Medulla oblongata (tissue), 1 donor: ENCODE measurements around the gene FAM53B.

ENCODE experiments used
- DNase-seq: peaks from one replicate; pipeline ENCODE4 v3.0.0-alpha.2; 2015; ENCODE audit errors: extremely low spot score

Gene FAM53B

GRCh38 chr10:124709861-124710260 is 34.3 kb downstream of the FAM53B start:
- no peak for DNase-seq

- no peak for DNase-seq
Observed at GRCh38 chr10:124708922-124709520, 35.2 kb downstream of the FAM53B start.

GRCh38 chr10:124708246-124708779 is 35.9 kb downstream of the FAM53B start:
- no peak for DNase-seq

DNA sequence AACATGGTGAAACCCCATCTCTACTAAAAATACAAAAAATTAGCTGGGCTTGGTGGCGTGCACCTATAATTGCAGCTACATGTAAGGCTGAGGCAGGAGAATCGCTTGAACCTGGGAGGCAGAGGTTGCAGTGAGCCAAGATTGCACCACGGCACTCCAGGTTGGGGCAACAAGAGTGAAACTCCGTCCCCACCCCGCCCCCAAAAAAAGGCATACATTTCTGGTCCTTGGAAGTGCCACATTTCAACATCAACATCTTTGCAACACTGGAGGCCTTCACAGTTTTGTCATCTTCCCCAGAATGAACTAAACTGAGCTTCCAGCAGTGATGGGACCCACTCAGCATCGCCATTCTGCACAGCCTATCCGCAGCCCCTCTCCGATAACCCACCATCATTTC is 36.6 kb downstream of the FAM53B start:
- no peak for DNase-seq

DNA sequence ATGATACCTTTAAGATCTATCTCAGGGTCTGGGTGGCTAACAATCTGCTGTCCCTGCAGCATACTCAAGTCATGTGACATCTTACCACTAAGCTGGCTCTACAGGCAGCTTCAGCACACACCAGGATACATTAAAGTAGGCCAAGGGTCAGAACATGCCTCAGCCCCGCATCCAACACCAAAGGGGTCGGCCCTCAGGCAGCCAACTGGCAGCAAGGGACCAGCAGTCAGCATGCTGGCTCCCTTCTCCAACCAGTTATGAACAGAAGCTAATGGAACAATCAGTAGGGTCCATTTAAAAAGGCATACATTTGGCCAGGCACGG is 37.1 kb downstream of the FAM53B start:
- DNase-seq: no peak

- no peak for DNase-seq
Observed at GRCh38 chr10:124706462-124707143, 37.6 kb downstream of the FAM53B start.

DNA sequence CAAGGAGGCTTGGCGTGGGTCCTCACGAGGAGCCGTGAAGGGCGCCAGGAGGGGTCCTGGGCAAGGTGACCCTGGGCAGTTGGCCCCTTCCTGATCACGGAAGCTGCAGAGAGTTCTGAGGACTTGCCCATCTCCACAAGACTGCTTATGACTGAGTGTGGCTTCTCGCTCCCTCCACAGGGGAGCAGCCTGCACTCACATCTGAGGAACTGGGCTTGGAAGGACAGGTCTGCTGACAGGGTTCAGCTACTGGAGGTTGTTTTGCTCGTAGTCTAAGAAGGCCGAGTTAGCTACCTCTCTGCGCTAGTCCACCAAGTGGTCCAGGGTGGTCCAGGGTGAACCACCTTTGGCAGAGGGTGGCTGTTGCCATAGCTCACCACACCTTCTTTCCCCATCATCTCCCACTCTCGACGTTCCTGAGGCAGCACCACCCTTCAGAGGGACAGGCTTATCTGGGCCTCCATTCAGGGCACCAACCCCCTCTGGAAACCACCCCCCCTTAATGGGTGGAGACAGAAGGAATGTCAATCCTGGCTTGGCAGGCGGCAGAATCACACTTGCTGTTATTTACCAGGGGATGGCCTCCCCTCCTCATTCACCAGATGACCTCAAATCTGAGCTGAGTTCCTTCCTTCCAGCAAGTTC is 38.2 kb downstream of the FAM53B start:
- DNase-seq: no peak

- no peak for DNase-seq
Observed at GRCh38 chr10:124705381-124705740, 38.8 kb downstream of the FAM53B start.

DNA sequence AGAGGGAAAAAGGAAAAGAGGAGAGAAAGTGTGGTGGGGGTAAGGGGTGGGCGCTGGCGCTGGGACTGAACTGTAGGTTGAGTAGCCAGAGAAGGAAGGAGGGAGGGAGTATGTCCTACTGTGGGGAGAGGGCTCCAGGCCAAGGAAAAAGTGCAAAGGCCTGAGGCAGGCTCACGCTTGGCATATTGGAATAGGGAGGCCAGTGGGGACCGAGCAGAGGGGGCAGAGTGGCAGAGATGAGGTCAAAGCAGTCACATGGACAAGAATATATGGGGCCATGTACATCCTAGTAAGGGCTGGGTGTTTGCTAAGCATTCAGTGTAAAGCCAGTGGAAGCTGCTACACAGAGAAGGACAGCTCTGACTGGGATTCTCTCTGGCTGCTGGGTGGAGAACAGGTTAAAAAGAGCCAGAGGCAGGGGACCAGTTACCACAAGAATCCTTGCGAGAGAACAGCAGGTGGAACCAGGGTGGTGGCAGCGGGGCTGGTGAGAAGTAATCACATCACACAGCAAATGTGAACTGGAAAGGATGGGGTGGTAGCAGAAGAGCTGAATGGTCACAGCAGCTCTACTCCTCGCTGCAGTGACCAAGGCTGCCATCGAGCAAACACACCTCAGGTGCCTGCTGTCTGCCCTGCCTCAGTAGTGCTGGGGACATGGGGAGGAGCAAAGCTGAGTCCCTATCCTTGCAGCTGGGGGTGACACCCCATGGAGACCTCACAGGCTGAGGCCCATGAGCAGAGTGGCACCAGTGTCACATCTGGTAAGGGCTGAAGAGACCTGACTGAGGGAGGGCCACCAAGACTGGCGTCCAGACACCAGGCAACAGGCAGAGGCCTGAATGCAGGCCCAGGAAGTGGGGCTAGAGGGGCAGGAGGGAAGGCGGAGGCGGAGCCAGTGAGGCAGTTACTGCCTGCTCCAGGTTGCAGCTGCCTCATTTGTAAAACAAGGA is 39.5 kb downstream of the FAM53B start:
- DNase-seq: no peak

- peak; percentile 89 for DNase-seq
Observed at GRCh38 chr10:124703778-124704427, 40.3 kb downstream of the FAM53B start.

- DNase-seq: no peak
Observed at GRCh38 chr10:124703372-124703771, 40.8 kb downstream of the FAM53B start.

DNA sequence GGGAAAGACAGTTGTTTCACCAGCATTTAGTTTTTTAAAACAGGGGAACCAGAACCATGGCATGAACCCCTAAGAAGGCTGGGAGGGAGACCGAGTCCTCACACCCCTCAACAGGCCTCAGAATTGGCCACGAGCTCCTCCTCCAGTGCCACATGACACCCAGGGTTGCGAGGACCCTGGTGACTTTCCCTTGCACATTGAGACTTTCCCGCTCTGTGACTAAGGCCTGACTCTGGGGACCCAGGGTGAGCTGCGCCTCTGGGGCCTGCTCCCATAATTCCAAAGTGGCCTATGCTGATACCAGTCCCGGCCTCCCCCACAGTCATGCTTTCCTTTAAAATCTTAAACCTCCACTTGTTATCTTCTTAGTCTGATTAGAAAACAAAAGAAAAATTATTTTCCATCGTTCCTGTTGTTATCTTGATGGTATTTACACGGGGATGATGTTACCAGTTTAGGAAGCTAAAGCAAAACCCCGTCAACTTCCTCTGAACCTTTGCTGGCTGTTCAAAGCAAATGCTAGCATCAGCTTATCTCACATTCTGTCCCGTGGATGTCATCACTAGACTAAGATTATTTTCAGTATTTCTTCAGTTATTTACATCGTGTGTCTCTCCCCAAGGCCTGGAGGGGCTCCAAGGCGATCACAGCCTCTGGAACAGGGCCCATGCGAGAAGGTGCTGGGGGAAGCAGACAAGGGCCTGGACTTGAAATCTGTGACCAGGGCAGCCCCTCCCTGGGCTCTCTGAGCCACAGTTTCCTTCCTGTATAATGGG is 42.1 kb downstream of the FAM53B start:
- peak; percentile 77 for DNase-seq

- DNase-seq: peak; percentile 95
Observed at GRCh38 chr10:124701435-124701834, 42.7 kb downstream of the FAM53B start.

DNA sequence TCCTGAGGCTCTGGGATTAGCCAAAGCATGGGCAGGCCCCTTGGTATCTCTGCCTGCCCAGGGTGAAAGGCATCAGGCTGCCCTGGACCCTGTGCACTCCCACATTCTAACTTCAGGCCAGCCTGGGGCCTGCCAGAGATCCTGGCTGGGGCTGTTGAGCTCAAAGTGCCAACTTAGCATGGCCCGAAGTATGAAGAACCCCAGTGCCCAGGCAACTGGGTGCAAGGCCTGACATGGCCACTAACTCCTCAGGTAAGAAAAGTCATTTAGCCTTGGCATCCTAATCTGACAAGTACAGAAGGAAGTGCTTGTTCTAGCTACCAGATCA is 43.2 kb downstream of the FAM53B start:
- no peak for DNase-seq

- no peak for DNase-seq
Observed at GRCh38 chr10:124700293-124701037, 43.7 kb downstream of the FAM53B start.

- DNase-seq: no peak
Observed at GRCh38 chr10:124699471-124700292, 44.5 kb downstream of the FAM53B start.

DNA sequence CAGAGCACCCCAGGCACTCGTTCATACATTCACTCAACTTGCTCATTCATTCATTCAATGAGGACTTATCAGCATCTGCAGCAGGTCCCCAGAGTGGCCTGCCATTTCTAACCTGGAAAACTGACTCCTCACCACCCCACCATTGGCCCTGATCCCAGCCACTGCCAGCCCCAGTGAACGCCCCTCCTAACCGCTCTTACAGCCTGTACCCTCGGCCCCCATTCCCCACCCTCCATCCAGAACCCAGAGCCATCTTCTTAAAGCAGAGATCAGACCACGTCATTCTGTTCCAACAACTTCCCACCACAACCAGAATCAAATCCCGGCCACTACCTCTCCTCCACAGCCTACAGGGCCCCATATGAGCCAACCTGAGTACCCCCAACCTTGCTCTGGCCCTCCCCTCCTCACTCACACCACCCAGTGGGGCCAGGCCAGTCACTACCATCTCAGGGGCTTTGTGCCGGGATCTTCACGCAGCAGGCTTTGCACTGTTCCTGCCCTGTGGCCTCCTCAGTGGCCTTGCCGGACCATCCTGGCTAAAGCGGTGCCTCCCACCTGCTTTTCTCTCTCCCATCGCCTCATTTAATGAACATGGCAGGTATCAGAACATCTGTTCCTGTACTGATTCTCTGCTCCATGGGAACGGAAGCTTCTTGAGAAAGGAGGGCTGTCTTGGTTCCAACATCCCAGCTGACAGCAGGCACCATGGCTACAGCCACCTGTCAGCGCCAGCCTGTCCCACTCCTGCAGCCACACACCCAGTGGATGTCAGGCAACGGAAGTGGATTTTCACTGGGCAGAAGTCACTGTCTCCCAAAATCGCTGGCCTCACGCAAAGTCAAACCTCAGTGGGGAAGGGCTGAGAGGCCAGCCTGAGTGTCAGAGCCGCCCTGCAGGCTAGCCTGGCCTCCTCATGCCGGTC is 45.4 kb downstream of the FAM53B start:
- DNase-seq: no peak
